NCI-H187 treated with DMSO at 0.1 percent for 48 hours (cell line): ENCODE measurements around the gene ASZ1.
"Not testable (repeated sequence)": the region's sequence is repeated elsewhere in the genome, so short reads cannot be mapped to it uniquely, and the experiment has no call there.

Experiments
- DNase-seq: peaks from one replicate; lab custom pipeline; 2025; lab: John Stamatoyannopoulos, UW

The ASZ1 gene, protein sequence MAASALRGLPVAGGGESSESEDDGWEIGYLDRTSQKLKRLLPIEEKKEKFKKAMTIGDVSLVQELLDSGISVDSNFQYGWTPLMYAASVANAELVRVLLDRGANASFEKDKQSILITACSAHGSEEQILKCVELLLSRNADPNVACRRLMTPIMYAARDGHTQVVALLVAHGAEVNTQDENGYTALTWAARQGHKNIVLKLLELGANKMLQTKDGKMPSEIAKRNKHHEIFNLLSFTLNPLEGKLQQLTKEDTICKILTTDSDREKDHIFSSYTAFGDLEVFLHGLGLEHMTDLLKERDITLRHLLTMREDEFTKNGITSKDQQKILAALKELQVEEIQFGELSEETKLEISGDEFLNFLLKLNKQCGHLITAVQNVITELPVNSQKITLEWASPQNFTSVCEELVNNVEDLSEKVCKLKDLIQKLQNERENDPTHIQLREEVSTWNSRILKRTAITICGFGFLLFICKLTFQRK

GRCh38 chr7:117427258-117427701 is at the start of gene ASZ1:
Gene ASZ1 (minus strand): TSS chr7:117427493. CDS start chr7:117427460, 33 bp downstream.
- no peak for DNase-seq

GRCh38 chr7:117476557-117477215 is 49.4 kb upstream of the ASZ1 start:
- no peak for DNase-seq

- no peak for DNase-seq
These were observed 45.0 kb upstream of the ASZ1 start for GRCh38 chr7:117472335-117472734.

DNA sequence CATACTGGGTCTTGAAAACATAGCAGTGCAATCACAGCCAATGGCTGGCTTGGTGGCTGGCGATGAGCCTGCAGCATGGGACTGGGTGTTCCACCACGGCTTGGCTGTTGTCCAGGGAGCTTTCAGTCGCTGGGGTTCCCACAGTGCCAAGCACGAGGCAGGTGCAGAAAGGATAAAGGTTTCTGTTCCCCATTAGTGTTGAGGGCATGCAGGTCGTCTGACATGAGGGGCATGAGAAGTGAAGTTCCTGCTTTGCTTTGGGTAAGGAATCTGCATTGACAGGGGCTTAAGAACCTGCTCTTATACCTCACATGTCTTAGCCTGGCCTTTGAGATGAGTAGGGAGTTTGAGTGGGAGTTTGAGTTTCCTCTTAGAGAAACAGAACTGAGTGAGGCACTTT is 43.5 kb upstream of the ASZ1 start:
- DNase-seq = no peak

DNA sequence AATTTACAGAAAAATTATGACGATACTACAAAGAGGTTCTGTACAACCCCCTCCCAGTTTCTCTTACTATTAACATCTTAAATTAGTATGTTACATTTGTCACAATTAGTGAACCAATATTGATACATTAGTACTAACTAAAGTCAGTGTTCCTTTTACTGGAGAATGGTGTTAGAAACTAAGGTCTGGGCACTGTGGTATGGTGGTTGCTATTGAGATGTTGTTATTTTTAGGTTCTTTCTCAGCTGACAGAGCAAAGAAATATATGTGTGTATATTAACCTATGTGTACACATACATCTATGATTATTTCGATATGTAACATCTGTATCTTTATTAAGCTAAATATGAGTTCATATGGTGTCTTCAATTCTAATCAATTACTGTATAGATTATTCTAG is 40.9 kb upstream of the ASZ1 start:
- no peak for DNase-seq

DNA sequence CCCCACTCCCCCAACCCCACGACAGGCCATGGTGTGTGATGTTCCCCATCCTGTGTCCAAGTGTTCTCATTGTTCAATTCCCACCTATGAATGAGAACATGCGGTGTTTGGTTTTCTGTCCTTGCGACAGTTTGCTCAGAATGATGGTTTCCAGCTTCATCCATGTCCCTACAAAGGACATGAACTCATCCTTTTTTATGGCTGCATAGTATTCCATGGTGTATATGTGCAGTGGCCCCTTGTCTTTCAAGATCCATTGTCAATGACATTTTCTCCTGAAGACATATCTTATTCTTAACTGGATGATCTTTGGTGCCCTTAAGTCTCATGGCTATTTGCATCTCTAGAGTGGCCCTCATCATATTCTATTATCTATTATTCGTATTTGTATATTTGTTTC is 33.5 kb upstream of the ASZ1 start:
- not testable (repeated sequence) for DNase-seq

GRCh38 chr7:117459735-117460134 is 32.4 kb upstream of the ASZ1 start:
- no peak for DNase-seq

DNA sequence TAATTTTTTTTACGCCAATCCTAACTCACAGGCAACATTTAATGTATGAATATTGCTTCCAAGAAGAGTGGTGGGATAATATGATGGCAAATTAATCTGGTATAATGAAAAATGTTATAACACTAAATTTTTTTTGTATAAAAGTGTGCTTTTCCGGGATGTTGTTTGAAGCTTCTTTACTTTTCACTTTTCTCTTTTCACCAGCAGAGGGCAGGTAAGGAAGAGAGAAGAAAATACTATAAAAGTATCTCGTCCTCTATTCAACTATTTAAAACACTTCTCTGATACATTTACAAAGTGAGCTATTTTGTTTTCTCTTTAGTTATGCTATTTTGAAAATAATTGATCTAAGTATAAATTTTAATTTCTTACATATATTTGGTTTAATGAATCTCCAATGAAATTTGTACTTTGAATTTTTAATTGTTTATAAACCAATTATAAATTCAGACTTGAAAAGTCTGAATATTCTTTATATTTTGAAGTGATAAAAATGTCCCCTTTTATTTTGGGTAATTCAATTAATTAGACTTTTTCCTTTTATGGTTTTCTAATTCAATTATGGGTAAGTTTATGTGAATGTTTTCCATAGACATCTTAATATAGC is 31.8 kb upstream of the ASZ1 start:
- DNase-seq = no peak

DNA sequence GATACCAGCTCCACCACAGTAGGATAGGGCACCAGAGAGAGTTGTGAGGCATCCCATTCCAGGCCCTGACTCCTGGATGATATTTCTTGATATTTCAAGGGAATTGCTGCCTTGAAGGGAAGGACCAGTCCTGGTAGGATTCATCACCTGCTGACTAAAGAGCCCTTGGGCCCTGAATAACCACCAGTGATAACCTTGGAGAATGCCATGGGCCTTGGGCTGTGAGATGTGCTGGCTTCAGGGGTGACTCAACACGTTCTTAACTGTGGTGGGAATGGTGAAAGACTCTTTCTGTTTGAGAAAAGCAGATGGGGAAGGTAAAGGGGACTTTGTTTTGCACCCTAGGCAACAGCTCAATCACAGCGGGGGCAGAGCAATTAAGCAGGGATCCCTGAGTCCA is 21.4 kb upstream of the ASZ1 start:
- DNase-seq = no peak

- DNase-seq = no peak
These were observed 19.0 kb upstream of the ASZ1 start for GRCh38 chr7:117446220-117446815.

GRCh38 chr7:117445206-117445605 is 17.9 kb upstream of the ASZ1 start:
- DNase-seq = no peak

DNA sequence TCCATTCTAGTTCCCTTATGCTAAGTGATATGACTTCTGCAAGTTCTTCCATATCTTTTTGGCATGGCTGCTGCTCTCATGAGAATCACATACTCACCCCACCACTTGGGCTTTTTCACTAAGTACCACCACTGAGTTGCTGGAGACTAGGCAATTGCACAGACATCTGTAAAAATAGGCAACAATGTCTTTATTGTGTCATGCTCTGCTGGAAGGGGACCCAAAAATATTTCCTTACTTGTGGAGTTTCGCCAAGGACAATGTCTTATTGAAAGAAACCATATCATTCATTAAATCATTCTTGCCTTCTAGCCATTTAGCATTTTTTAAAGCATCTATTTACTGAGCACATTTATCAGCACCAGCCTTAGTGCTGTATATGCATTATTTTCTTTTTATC is 17.4 kb upstream of the ASZ1 start:
- no peak for DNase-seq

GRCh38 chr7:117435475-117436043 is 8.3 kb upstream of the ASZ1 start:
- DNase-seq = no peak

DNA sequence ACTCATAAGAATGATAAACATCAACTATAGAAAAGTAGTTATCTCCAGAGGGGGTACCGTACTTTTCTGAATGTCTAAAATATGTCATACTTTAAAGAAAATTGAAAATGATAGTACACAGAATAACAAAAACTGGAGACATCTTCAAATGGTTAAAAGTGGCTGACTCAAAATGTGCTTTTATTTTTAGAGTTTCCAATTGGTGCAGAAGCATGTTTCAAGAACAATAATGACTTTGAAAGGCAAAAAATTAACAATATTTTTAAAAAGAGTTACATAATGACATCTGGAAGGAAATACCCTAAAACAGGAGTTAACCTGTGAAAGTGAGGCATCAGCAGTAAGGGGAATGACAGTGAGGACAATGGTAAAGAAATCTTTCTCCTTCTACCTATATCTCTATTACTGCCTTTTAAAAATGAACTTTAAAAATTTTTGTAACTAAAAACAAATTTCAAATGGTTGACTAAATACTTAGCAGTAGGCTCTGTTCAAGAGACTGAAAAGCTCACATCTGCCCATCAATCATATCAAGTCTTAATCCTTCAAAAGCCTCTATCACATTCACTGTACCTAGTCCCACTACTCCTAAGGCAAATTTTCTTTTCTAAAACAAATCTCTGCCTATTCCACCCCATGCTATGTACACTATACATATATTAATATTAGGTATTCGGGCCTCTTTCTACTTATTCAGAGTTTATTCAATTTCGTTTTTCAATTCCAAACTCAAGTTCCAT is 3.0 kb downstream of the ASZ1 start:
- DNase-seq = no peak

DNA sequence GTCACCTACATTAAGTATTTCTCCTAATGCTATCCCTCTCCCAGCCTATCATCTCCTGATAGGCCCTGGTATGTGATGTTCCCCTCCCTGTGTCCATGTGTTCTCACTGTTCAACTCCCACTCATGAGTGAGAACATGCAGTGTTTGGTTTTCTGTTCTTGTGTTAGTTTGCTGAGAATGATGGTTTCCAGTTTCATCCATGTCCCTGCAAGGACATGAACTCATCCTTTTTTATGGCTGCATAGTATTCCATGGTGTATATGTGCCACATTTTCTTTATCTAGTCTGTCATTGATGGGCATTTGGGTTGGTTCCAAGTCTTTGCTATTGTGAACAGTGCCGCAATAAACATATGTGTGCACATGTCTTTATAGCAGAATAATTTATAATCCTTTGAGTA is 12.7 kb downstream of the ASZ1 start:
- DNase-seq = not testable (repeated sequence)

DNA sequence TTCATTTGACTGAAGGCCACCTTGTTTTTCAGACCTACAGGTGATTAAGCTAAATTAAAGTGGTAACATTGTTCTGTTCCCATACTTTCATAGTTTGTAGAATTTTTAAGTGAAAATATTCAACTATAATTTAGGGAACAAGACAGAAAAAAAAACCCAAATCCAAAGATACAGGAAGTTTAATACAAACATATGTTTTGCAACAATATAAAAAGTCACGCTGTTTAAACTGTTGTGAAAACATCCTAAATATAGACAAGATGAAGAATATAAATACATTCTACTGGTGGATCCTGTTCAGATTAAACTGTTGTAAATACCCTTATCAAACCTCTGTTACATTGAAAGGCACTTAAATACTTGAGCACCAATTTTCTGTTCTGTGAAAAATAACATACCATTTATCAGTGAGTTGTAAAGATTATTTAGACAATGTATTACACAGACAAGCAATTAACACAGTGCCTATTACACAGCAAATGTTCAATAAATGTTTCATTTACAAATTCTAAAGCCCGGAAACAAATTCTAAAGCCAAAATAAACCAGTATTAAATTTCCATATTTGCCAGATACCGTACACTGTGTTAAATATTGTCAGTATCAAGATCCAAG is 14.2 kb downstream of the ASZ1 start:
- no peak for DNase-seq

GRCh38 chr7:117412390-117412789 is 14.9 kb downstream of the ASZ1 start:
- no peak for DNase-seq

GRCh38 chr7:117411539-117411938 is 15.8 kb downstream of the ASZ1 start:
- DNase-seq = no peak

DNA sequence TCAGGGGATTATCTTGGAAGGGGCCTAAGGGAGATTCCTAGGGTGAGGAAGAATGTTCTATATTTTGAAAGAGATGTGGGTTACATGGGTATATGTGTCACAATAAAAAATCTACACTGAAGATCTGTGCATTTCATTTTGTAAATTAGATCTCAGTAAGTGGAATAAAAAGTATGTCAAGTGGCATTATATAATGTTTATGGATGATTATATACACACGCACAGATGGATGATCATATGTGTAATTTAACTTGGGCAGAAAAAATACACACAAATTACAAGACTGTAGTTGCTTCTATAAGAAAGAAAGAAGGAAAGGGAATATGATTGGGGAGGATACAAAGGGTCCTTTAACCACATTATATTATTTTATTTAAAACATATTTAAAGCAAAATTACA is 18.5 kb downstream of the ASZ1 start:
- DNase-seq = no peak

DNA sequence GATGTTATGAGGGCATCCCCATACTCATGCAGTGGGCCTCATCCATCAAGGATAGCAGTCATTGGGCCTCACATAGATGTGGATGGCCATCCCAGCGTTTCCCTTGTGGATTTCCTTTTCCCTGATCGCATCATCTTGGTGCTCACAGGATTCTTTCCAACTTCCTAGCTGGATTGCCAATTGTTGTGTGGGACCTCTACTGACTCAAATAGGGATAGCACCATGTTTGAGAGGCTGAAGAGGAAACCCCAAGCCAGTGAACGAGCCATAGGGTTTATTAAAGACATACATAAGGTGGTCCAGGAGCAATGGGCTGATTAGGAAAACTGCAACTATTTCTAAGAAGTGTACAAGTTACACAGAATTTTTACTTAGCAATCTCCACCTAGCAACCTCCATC is 21.8 kb downstream of the ASZ1 start:
- DNase-seq = no peak

- DNase-seq = no peak
These were observed 23.6 kb downstream of the ASZ1 start for GRCh38 chr7:117403737-117404136.
